ENCODE data around the gene UQCRQ.

UQCRQ gene

DNA sequence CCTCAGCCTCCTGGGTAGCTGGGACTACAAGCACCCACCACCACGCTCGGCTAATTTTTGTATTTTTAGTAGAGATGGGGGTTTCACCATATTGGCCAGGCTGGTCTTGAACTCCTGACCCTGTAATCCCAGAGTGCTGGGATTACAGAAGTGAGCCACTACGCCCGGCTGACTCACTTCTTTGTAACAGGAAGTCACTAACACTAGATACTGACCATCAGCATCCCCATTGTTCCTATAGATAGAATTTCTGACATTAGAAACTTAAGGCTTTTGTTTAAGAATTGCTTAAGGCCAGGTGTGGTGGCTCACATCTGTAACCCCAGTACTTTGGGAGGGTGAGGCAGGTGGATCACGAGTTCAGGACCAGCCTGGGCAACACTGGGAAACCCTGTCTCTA lies 49.2 kb downstream of the UQCRQ start:
- Histone ChIP-seq H3K36me3 (ENCODE audit: insufficient read depth, low read length) (no peaks in the 10 kb centered on the region; the same call in 1 of the 2 replicates), H3K9ac (ENCODE audit: low read depth, low read length, poor library complexity, severe bottlenecking) (no peak overlapping the region), H3K27me3 (ENCODE audit: insufficient read depth, low read length, poor library complexity, severe bottlenecking) (no peaks in the 10 kb centered on the region), H3F3A (ENCODE audit: low read depth) (no peaks in the 10 kb centered on the region), H3K9me3 (ENCODE audit: insufficient read depth, low read depth, low read length) (no peaks in the 10 kb centered on the region), H3K4me3 (ENCODE audit: low read length, poor library complexity, severe bottlenecking) (no peak overlapping the region), H2AFZ (ENCODE audit: low read length) (no peak overlapping the region), H3K4me2 (ENCODE audit: low read depth, low read length, poor library complexity, severe bottlenecking) (no peak overlapping the region), H4K20me1 (ENCODE audit: insufficient read depth, low read length, poor library complexity, severe bottlenecking) (no peaks in the 10 kb centered on the region), H3K9me2 (replicated peaks; ENCODE audit: low read depth, low read length) (no peaks in the 10 kb centered on the region), H3K4me1 (ENCODE audit: insufficient read depth, low read length, poor library complexity, severe bottlenecking) (no peaks in the 10 kb centered on the region), H3K79me2 (ENCODE audit: insufficient read depth, low read length) (no peaks in the 10 kb centered on the region)
- no peak for TF ChIP-seq EZH2phosphoT487 (IDR thresholded peaks at IDR 0.05; ENCODE audit: borderline replicate concordance)
- TF ChIP-seq, protein P1, sequence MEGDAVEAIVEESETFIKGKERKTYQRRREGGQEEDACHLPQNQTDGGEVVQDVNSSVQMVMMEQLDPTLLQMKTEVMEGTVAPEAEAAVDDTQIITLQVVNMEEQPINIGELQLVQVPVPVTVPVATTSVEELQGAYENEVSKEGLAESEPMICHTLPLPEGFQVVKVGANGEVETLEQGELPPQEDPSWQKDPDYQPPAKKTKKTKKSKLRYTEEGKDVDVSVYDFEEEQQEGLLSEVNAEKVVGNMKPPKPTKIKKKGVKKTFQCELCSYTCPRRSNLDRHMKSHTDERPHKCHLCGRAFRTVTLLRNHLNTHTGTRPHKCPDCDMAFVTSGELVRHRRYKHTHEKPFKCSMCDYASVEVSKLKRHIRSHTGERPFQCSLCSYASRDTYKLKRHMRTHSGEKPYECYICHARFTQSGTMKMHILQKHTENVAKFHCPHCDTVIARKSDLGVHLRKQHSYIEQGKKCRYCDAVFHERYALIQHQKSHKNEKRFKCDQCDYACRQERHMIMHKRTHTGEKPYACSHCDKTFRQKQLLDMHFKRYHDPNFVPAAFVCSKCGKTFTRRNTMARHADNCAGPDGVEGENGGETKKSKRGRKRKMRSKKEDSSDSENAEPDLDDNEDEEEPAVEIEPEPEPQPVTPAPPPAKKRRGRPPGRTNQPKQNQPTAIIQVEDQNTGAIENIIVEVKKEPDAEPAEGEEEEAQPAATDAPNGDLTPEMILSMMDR (conservative IDR thresholded peaks at IDR 0.05; ENCODE audit: low read length) = no peak

DNA sequence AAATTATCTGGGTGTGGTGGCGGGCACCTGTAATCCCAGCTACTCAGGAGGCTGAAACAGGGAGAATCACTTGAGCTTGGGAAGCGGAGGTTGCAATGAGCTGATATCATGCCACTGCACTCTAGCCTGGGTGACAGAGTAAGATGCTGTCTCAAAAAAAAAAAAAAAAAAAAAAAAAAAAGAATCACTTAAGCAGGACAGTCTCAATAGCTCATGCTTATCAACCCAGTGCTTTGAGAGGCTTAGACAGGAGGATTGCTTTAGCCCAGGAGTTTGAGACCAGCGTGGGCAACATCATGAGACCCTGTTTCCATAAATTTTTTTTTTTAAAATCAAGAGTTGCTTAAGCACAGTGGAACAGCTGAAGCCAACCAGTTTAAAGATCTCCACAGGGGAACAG lies 49.6 kb downstream of the UQCRQ start:
- Histone ChIP-seq H2AFZ (ENCODE audit: low read length) (no peak overlapping the region), H3K79me2 (ENCODE audit: insufficient read depth, low read length) (no peaks in the 10 kb centered on the region), H3K4me2 (ENCODE audit: low read depth, low read length, poor library complexity, severe bottlenecking) (no peak overlapping the region), H3K4me1 (ENCODE audit: insufficient read depth, low read length, poor library complexity, severe bottlenecking) (no peaks in the 10 kb centered on the region), H3F3A (ENCODE audit: low read depth) (no peaks in the 10 kb centered on the region), H3K27me3 (ENCODE audit: insufficient read depth, low read length, poor library complexity, severe bottlenecking) (no peaks in the 10 kb centered on the region), H3K9me3 (ENCODE audit: insufficient read depth, low read depth, low read length) (no peaks in the 10 kb centered on the region), H3K9ac (ENCODE audit: low read depth, low read length, poor library complexity, severe bottlenecking) (no peak overlapping the region), H3K9me2 (replicated peaks; ENCODE audit: low read depth, low read length) (no peaks in the 10 kb centered on the region), H3K4me3 (ENCODE audit: low read length, poor library complexity, severe bottlenecking) (no peak overlapping the region), H3K36me3 (ENCODE audit: insufficient read depth, low read length) (no peaks in the 10 kb centered on the region; the same call in 1 of the 2 replicates), H4K20me1 (ENCODE audit: insufficient read depth, low read length, poor library complexity, severe bottlenecking) (no peaks in the 10 kb centered on the region)
- no peak for TF ChIP-seq EZH2phosphoT487 (IDR thresholded peaks at IDR 0.05; ENCODE audit: borderline replicate concordance)
- TF ChIP-seq, protein P1 (conservative IDR thresholded peaks at IDR 0.05; ENCODE audit: low read length) = no peak

All from Loucy (cell line).